Measurements from ENCODE around the gene RASSF6. TPM values are rescaled to one million over a fixed set of nuclear protein-coding genes. Genes with fewer than 3 reads are reported as not detected.

RASSF6 gene
- polyA plus RNA-seq, 6 donors from 2014 or later = 0.52 to 2.1 TPM; not detected in 4

DNA sequence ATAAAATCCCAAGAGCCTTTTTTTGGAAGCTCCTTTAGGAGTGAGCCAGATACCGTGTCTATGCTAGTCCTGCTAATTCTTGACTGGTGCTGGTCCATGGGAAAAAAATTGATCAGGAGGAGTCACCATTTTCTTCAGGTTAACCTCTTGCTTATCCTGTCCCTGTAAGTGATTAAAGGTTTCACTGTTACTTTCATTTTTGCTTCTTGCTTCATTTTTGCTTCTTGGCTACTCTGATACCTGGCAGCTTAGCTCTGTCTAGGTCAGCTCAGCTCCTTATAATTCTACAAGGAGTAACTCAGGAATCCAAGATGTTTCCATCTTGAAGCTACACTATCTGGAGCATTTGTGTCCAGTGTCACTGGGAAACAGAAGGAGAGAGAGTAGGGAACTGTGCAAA is 93.0 kb downstream of the RASSF6 start:
- Mint-ChIP-seq H3K27me3 (no peaks in the 10 kb centered on the region), H3K27ac (no peak overlapping the region), H3K36me3 (no peaks in the 10 kb centered on the region), H3K9me3 (peaks cover 0 to 1% (median 0%) of the 10 kb centered on the region in 7 donors), H3K4me1 (no peaks in the 10 kb centered on the region), H3K4me3 (no peak overlapping the region)
- no peak for ATAC-seq (ENCODE audit: low read depth in 2 of 2)
- no peak for DNase-seq

DNA sequence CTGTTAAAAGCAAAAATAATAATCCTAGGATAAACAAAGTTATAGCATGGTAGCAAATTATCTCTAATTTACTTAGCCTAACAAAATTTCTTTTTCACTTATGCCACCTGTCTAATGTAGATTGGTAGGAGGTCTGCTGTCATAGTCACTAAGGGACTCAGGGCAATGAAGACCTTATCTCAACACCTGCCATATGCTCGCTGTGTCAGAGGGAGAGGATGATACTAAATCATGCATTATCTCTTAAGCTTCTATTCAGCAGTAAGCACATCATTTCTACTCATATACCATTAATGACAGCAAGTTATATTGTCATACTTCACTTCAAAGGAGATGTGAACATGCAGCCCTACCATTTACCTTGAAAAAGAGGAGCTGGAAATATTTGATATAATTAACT is 94.6 kb downstream of the RASSF6 start:
- ATAC-seq (ENCODE audit: low read depth in 2 of 2) = no peak
- Mint-ChIP-seq H3K27ac (no peak overlapping the region), H3K9me3 (peaks cover 0 to 1% (median 0%) of the 10 kb centered on the region in 7 donors), H3K4me1 (no peaks in the 10 kb centered on the region), H3K27me3 (peaks cover 0 to under 1% (median 0%) of the 10 kb centered on the region in 3 donors), H3K4me3 (no peak overlapping the region), H3K36me3 (no peaks in the 10 kb centered on the region)
- DNase-seq = no peak

DNA sequence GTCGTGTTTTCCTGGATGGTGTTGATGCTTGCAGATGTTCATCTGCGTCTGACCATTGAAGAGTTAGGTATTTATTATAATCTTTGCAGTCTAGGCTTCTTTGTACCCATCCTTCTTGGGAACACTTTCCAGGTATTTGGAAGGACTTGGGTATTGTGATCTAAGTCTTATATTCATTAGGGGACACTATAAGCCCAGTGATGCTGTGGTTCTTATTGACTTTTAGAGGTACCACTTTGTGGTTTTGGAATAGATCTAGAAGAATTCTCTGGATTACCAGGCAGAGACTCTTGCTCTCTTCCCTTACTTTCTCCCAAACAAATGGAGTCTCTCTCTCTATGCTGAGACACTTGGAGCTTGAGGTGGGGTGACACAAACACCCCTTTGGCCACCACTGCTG is 97.1 kb downstream of the RASSF6 start:
- Mint-ChIP-seq H3K4me1 (no peaks in the 10 kb centered on the region), H3K27ac (no peak overlapping the region), H3K4me3 (no peak overlapping the region), H3K36me3 (no peaks in the 10 kb centered on the region), H3K9me3 (peaks cover 0 to 4% (median 0%) of the 10 kb centered on the region in 7 donors), H3K27me3 (peaks cover 0 to 6% (median 6%) of the 10 kb centered on the region in 3 donors)
- DNase-seq (no peak), ATAC-seq (ENCODE audit: low read depth in 2 of 2) (no peak)

Other genes starting within 250 kb of the RASSF6 start
- not detected for gene ALB, start 216.1 kb downstream of the RASSF6 start, polyA plus RNA-seq (ENCODE audit: low read depth in 6 of 6)
- not detected for gene AFP, start 184.2 kb downstream of the RASSF6 start, polyA plus RNA-seq (ENCODE audit: low read depth in 6 of 6)
- gene AFM, start 138.7 kb downstream of the RASSF6 start, polyA plus RNA-seq (ENCODE audit: low read depth in 6 of 6) = not detected
- 1 to 10 TPM in 2 of 6 donors, under 1 TPM in 2, not detected in 2; 0.21 to 4.5 (median 0.77) TPM for gene CXCL8, start 120.1 kb upstream of the RASSF6 start, polyA plus RNA-seq (ENCODE audit: low read depth in 6 of 6)
- gene CXCL6, start 216.2 kb upstream of the RASSF6 start, polyA plus RNA-seq (ENCODE audit: low read depth in 6 of 6) = not detected
- gene PF4V1, start 232.9 kb upstream of the RASSF6 start, polyA plus RNA-seq (ENCODE audit: low read depth in 6 of 6) = 1 to 10 TPM in 4 of 6 donors, not detected in 2; 1.2 to 6.6 (median 5.1) TPM
- not detected for gene CXCL1, start 249.0 kb upstream of the RASSF6 start, polyA plus RNA-seq (ENCODE audit: low read depth in 6 of 6)

All from naive B cell (primary cell).